Suprapubic skin (tissue), 4 donors: Measurements from ENCODE around the gene SPEG. TPM values are rescaled to one million over a fixed set of nuclear protein-coding genes. Genes with fewer than 3 reads are reported as not detected.

Experiments used
- DNase-seq, 2 donors: peaks; one replicate each; pipeline ENCODE4 v3.0.0-alpha.2; 2019; ENCODE audit warnings: low spot score in 2 of 2
- H3K27ac ChIP-seq: fragments of 200-600 bp; sonication (generic); one replicate; pipeline ENCODE4 v1.5.1; 2019
- H3K27me3 ChIP-seq: fragments of 200-600 bp; sonication (generic); one replicate; pipeline ENCODE4 v1.5.1; 2019
- H3K36me3 ChIP-seq: fragments of 200-600 bp; sonication (generic); one replicate; pipeline ENCODE4 v1.5.1; 2019
- H3K4me1 ChIP-seq: fragments of 200-600 bp; sonication (generic); one replicate; pipeline ENCODE4 v1.5.1; 2019
- H3K4me3 ChIP-seq: fragments of 200-600 bp; sonication (generic); one replicate; pipeline ENCODE4 v1.5.1; 2019; ENCODE audit warnings: mild to moderate bottlenecking
- H3K9me3 ChIP-seq: fragments of 200-600 bp; sonication (generic); one replicate; pipeline ENCODE4 v1.5.1; 2019
- EP300 ChIP-seq: sonication (generic); formaldehyde crosslinking; IDR thresholded peaks from one replicate; pipeline ENCODE4 v1.6.1; 2017; ENCODE audit warnings: antibody characterized with exemption
- POLR2A ChIP-seq, 2 donors: fragments of 450-650 bp; IDR thresholded peaks; one replicate each; pipeline ENCODE4 v1.6.1; 2017; ENCODE audit warnings: antibody characterized with exemption in 2 of 2, mild to moderate bottlenecking in 2 of 2, moderate library complexity in 2 of 2
- POLR2AphosphoS5 ChIP-seq, 3 donors: sonication (generic); formaldehyde crosslinking; IDR thresholded peaks; one replicate each; pipeline ENCODE4 v1.6.1; 2017; ENCODE audit warnings: antibody characterized with exemption in 3 of 3
- WGBS: methylation state at CpG from one replicate; pipeline ENCODE4 v1.1.5; 2018; 5-methylcytosine and 5-hydroxymethylcytosine counted together
- total RNA-seq, 4 donors: library from RNA; depleted of rRNA; stranded (reverse); fragments of >200 nt; gene quantifications; one replicate each; pipeline ENCODE4 v1.1.0, GENCODE V29; 2016
- TF ChIP-seq, protein P1 (sequence below), 2 donors: fragments of 200-600 bp in 1 of 2; fragments of 450-650 bp in 1 of 2; sonication (generic) in 1 of 2; IDR thresholded peaks; one replicate each; pipeline ENCODE4 v1.5.1; 2016 to 2019; ENCODE audit warnings: antibody characterized with exemption in 2 of 2, mild to moderate bottlenecking in 1 of 2, moderate library complexity in 1 of 2

SPEG gene
- total RNA-seq, 4 donors from 2014 or later = 6.5 to 17.2 (median 6.7) TPM

DNA sequence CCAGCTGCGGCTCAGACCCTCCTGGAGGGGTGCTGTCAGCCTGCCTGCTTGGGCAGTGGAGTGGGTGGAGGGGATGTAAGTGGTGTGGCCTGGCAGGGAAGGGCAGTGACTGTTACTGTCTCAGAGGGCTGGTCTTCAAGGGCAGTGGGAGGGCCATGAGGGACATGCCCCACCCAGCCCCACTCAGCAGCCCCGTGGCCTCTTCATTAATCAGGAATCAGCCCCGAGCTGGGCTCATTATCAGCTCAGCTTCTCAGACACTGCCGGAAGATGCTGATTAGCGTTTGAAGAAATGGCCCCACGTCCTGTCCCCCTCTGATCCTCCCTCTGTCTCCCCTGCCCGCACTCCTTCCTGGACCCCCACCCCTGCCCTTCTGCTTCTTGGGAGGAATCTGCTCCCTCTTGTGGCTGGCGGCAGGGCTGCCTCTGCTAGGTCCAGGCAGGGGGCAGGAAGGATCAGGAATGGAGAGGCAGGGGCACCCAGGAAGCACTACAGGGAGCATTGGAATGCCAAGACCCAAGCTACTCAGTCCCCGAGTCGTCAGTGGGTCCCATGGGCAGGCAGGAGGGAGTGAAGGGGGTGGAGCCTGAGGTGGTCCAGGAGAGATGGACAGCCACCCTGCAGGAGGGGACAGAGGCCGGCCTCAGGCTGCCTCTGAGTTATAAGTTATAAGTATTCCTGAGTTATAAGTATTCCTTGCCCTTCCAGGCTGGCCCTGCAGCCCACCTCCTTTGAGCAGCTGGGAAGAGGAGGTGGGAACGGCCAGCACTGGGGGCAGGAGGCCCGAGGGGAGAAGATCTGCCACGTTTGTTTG is 86.6 kb downstream of the SPEG start:
- whole genome bisulfite sequencing = 22% methylated on average over 14 of the region's 14 CpGs
- Histone ChIP-seq H3K9me3 (no peaks in the 10 kb centered on the region), H3K36me3 (no peaks in the 10 kb centered on the region), H3K27ac (no peak overlapping the region), H3K4me3 (no peak overlapping the region), H3K27me3 (peaks cover 83% of the 10 kb centered on the region), H3K4me1 (peaks cover 22% of the 10 kb centered on the region)
- TF ChIP-seq POLR2A (IDR thresholded peaks at IDR 0.05) (no peak), POLR2AphosphoS5 (IDR thresholded peaks at IDR 0.05) (no peak), EP300 (no peak)
- TF ChIP-seq, protein P1, sequence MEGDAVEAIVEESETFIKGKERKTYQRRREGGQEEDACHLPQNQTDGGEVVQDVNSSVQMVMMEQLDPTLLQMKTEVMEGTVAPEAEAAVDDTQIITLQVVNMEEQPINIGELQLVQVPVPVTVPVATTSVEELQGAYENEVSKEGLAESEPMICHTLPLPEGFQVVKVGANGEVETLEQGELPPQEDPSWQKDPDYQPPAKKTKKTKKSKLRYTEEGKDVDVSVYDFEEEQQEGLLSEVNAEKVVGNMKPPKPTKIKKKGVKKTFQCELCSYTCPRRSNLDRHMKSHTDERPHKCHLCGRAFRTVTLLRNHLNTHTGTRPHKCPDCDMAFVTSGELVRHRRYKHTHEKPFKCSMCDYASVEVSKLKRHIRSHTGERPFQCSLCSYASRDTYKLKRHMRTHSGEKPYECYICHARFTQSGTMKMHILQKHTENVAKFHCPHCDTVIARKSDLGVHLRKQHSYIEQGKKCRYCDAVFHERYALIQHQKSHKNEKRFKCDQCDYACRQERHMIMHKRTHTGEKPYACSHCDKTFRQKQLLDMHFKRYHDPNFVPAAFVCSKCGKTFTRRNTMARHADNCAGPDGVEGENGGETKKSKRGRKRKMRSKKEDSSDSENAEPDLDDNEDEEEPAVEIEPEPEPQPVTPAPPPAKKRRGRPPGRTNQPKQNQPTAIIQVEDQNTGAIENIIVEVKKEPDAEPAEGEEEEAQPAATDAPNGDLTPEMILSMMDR (IDR thresholded peaks at IDR 0.05) = peak in 1 of 2 donors; percentile 52
- DNase-seq = no peak

DNA sequence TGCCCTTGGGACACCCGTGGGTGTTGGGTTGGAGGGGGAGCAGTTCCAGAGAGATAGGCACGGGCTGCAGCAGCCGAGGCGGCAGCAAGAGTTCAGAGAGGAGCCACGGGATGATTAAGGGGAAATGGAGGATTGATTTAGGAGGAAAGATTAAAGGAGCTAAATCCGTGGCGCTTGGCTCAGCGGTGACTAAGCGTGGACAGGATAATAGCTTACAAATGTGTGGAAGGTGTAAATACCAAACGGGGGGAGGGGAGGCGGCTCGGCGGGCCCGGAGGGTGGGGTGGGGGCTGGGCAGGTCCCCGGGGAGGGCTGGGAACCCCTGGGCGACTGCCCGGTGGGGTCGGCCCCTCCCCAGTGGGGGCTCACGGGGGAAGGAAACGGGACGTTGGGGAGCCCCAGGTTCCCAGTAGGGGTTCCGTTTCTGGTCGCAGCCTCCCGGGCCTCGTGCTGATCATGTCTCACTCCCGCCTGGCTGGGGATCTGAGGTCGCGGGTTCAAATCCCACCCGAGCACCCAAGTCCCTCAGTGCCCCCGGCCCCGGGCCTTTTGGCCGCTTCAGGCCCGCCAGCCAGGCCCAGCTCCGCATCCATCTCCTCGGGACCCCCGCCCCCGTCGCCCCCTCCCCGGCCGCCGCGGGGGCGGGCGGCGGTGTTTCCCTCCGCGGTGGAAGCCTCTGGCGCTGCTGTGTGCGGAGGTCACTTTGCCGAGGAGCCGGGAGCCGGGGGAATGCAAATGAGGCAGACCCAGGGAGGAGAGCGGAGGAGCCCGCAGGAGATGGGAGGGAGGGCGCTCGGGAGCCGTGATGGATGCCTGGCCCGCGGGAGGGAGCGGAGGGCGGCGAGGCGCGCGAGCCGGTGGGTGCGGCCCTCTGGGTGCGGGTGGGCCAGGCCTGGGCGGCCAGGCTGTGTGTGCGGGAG is 87.7 kb downstream of the SPEG start:
- H3K9me3 ChIP-seq = no peaks in the 10 kb centered on the region
- H3K4me3 ChIP-seq = peak overlapping the region; percentile 27
- no peak for DNase-seq
- H3K27me3 ChIP-seq = peaks cover 83% of the 10 kb centered on the region
- H3K27ac ChIP-seq = no peak overlapping the region
- TF ChIP-seq EP300 = no peak
- TF ChIP-seq POLR2AphosphoS5 (IDR thresholded peaks at IDR 0.05) = no peak
- no peak for TF ChIP-seq POLR2A (IDR thresholded peaks at IDR 0.05)
- TF ChIP-seq, protein P1 (IDR thresholded peaks at IDR 0.05) = no peak
- WGBS = 3% methylated on average over 45 of the region's 70 CpGs
- H3K36me3 ChIP-seq = no peaks in the 10 kb centered on the region
- H3K4me1 ChIP-seq = peaks cover 22% of the 10 kb centered on the region

DNA sequence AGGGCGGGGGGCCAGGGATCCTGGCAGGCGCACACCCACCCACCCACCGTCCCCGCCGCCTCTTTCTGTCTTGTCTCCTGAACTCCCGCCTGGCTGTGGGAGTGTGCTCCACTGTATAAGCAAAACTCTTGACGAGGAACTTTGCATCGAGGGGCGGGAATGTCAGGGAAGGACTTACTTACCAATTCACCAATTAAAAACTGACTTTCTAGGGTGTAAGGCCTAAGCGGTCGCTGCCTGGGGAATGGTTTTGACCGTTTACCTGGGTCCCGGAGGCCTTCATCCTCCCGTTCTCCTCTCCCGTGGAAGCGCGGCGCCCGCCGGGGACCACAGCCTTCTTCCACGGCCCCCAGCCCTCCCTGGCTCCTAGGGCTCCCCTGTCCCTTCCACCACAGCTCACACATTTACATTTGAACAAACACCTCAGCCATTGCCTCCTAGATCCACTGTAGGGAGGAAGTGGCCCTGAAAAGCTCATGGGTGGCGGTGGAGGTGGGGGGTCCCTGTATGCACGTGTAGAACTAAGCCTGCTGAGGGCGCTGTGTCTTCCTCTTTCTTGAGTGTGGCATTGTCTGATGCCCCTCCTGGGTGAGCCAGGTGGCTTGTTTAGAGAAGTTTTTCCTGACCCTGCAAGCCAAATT is 88.5 kb downstream of the SPEG start:
- Histone ChIP-seq H3K4me1 (peaks cover 22% of the 10 kb centered on the region), H3K27me3 (peaks cover 84% of the 10 kb centered on the region), H3K36me3 (no peaks in the 10 kb centered on the region), H3K4me3 (peak overlapping the region; percentile 27), H3K27ac (no peak overlapping the region), H3K9me3 (no peaks in the 10 kb centered on the region)
- no peak for DNase-seq
- TF ChIP-seq, protein P1 (IDR thresholded peaks at IDR 0.05) = no peak
- no peak for TF ChIP-seq POLR2AphosphoS5 (IDR thresholded peaks at IDR 0.05)
- no peak for TF ChIP-seq POLR2A (IDR thresholded peaks at IDR 0.05)
- no peak for TF ChIP-seq EP300
- 28% methylated on average over 24 of the region's 24 CpGs for WGBS

DNA sequence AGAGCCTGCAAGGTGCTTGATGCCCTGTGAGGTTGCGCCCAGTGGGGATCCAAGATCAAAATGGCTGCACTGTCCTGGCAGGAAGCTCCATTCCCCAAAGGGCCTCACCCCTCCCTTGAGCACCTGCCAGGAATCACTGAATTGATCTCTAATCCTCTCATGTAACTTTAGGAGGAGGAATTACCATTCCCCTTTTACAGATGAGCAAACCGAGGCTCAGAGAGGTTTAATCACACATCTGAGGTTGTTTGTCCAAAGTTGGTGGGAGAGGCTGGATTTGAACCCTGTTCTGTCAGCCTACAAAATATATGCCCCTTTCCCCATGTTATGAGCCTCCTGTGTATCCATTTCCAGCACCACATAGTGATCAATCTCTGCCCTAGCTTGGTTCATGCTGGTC is 90.2 kb downstream of the SPEG start:
- no peak overlapping the region for H3K4me3 ChIP-seq
- H3K9me3 ChIP-seq = no peaks in the 10 kb centered on the region
- no peak overlapping the region for H3K27ac ChIP-seq
- DNase-seq = no peak
- H3K4me1 ChIP-seq = peaks cover 24% of the 10 kb centered on the region
- peaks cover 90% of the 10 kb centered on the region for H3K27me3 ChIP-seq
- 100% methylated on average over 2 of the region's 2 CpGs for WGBS
- TF ChIP-seq EP300 (no peak), POLR2A (IDR thresholded peaks at IDR 0.05) (no peak)
- TF ChIP-seq, protein P1 (IDR thresholded peaks at IDR 0.05) = no peak
- H3K36me3 ChIP-seq = no peaks in the 10 kb centered on the region
